Breast epithelium (tissue), 4 donors: Measurements from ENCODE around the gene NOTUM. TPM values are rescaled to one million over a fixed set of nuclear protein-coding genes. Genes with fewer than 3 reads are reported as not detected.

Source experiments
- DNase-seq, 2 donors: peaks; one replicate each; pipeline ENCODE4 v3.0.0-alpha.2; 2019; ENCODE audit warnings: low spot score in 2 of 2
- H3K27ac ChIP-seq, 2 donors: fragments of 200-600 bp; sonication (generic) in 1 of 2; one replicate each; pipeline ENCODE4 v1.5.1; 2016 to 2019; ENCODE audit warnings: mild to moderate bottlenecking in 1 of 2
- H3K27me3 ChIP-seq, 2 donors: fragments of 200-600 bp; sonication (generic) in 1 of 2; one replicate each; pipeline versions ENCODE4 v1.5.1 to v1.6.0; 2017 to 2019; ENCODE audit warnings: control low read depth in 1 of 2, mild to moderate bottlenecking in 1 of 2
- H3K36me3 ChIP-seq: fragments of 200-600 bp; one replicate; pipeline ENCODE4 v1.5.1; 2019
- H3K4me1 ChIP-seq, 2 donors: fragments of 200-600 bp; sonication (generic); one replicate each; pipeline ENCODE4 v1.5.1; 2016 to 2019; ENCODE audit warnings: control low read depth in 1 of 2
- H3K4me3 ChIP-seq, 3 donors: fragments of 200-600 bp; sonication (generic); 1 replicate in 2 of 3; 2 replicates in 1 of 3; pipeline ENCODE4 v1.5.1; 2016 to 2019; ENCODE audit warnings: mild to moderate bottlenecking in 3 of 3, moderate library complexity in 2 of 3
- H3K9me3 ChIP-seq, 2 donors: fragments of 200-600 bp; sonication (generic) in 1 of 2; one replicate each; pipeline ENCODE4 v1.5.1; 2016 to 2019; ENCODE audit warnings: control low read depth in 1 of 2
- CTCF ChIP-seq, 3 donors: fragments of 450-650 bp; IDR thresholded peaks; one replicate each; pipeline ENCODE4 v1.5.1; 2016 to 2017; ENCODE audit warnings: antibody characterized with exemption in 3 of 3, mild to moderate bottlenecking in 3 of 3, moderate library complexity in 3 of 3
- POLR2A ChIP-seq: fragments of 450-650 bp; IDR thresholded peaks from one replicate; pipeline ENCODE4 v1.6.1; 2016; ENCODE audit warnings: antibody characterized with exemption, mild to moderate bottlenecking, moderate library complexity
- POLR2AphosphoS5 ChIP-seq, 3 donors: sonication (generic); formaldehyde crosslinking; IDR thresholded peaks; one replicate each; pipeline ENCODE4 v1.6.1; 2017; ENCODE audit warnings: antibody characterized with exemption in 3 of 3
- intact Hi-C: fragments of 100-400 bp; cut with DNase I; formaldehyde crosslinking; loops from one replicate; pipeline ENCODE4 v1.15.1; 2023; ENCODE audit warnings: low total_unique reads
- total RNA-seq, 3 donors: library from RNA; depleted of rRNA; stranded (reverse); fragments of >200 nt; gene quantifications; one replicate each; pipeline ENCODE4 v1.1.0, GENCODE V29; 2016

NOTUM gene
- total RNA-seq, 3 donors from 2014 or later, result 0.29 TPM; not detected in 2

GRCh38 chr17:82007495-82008257 is 46.7 kb upstream of the NOTUM start:
- H3K4me1 ChIP-seq, result peaks cover 4 to 8% of the 10 kb centered on the region in 2 donors
- no peak overlapping the region for H3K27ac ChIP-seq
- H3K9me3 ChIP-seq, result no peaks in the 10 kb centered on the region
- no peaks in the 10 kb centered on the region for H3K36me3 ChIP-seq
- no peak for TF ChIP-seq CTCF (IDR thresholded peaks at IDR 0.05)
- intact Hi-C loops, result loop anchor here (5.0 kb wide), 1 partner anchor 115 kb away; the partner anchor contains the start of genes ALYREF and ANAPC11
- no peak for DNase-seq
- no peaks in the 10 kb centered on the region for H3K27me3 ChIP-seq
- no peak overlapping the region for H3K4me3 ChIP-seq

GRCh38 chr17:82007228-82007494 is 46.2 kb upstream of the NOTUM start:
- H3K27me3 ChIP-seq, result no peaks in the 10 kb centered on the region
- intact Hi-C loops, result loop anchor here (5.0 kb wide), 1 partner anchor 115 kb away; the partner anchor contains the start of genes ALYREF and ANAPC11
- H3K9me3 ChIP-seq, result no peaks in the 10 kb centered on the region
- DNase-seq, result no peak
- TF ChIP-seq CTCF (IDR thresholded peaks at IDR 0.05), result no peak
- no peak for TF ChIP-seq POLR2AphosphoS5 (IDR thresholded peaks at IDR 0.05)
- no peak for TF ChIP-seq POLR2A
- H3K36me3 ChIP-seq, result no peaks in the 10 kb centered on the region
- H3K27ac ChIP-seq, result no peak overlapping the region
- no peak overlapping the region for H3K4me3 ChIP-seq
- peaks cover 4 to 8% of the 10 kb centered on the region in 2 donors for H3K4me1 ChIP-seq

- intact Hi-C loops, result loop anchor here (5.0 kb wide), 1 partner anchor 114 kb away; the partner anchor contains the start of genes ALYREF and ANAPC11
- H3K9me3 ChIP-seq, result no peaks in the 10 kb centered on the region
- no peaks in the 10 kb centered on the region for H3K27me3 ChIP-seq
- peaks cover 4 to 8% of the 10 kb centered on the region in 2 donors for H3K4me1 ChIP-seq
- H3K4me3 ChIP-seq, result no peak overlapping the region
- no peak for DNase-seq
- TF ChIP-seq POLR2A, result no peak
- H3K36me3 ChIP-seq, result no peaks in the 10 kb centered on the region
- H3K27ac ChIP-seq, result no peak overlapping the region
Measured at GRCh38 chr17:82006468-82007227, 45.7 kb upstream of the NOTUM start.

- Histone ChIP-seq H3K4me3 (no peak overlapping the region), H3K9me3 (no peaks in the 10 kb centered on the region), H3K36me3 (no peaks in the 10 kb centered on the region), H3K27ac (no peak overlapping the region), H3K4me1 (peaks cover 4 to 8% of the 10 kb centered on the region in 2 donors), H3K27me3 (no peaks in the 10 kb centered on the region)
- DNase-seq, result no peak
- TF ChIP-seq CTCF (IDR thresholded peaks at IDR 0.05), result no peak
- no peak for TF ChIP-seq POLR2A
- no peak for TF ChIP-seq POLR2AphosphoS5 (IDR thresholded peaks at IDR 0.05)
- intact Hi-C loops, result loop anchor here (5.0 kb wide), 1 partner anchor 114 kb away; the partner anchor contains the start of genes ALYREF and ANAPC11
Measured at GRCh38 chr17:82005701-82006348, 44.8 kb upstream of the NOTUM start.

GRCh38 chr17:82004517-82005455 is 43.8 kb upstream of the NOTUM start:
- intact Hi-C loops, result loop anchor here (5.0 kb wide), 2 partner anchors 112 to 647 kb away; partner anchors contain the start of genes ALYREF and ANAPC11
- TF ChIP-seq POLR2AphosphoS5 (IDR thresholded peaks at IDR 0.05), result no peak
- TF ChIP-seq POLR2A, result no peak
- TF ChIP-seq CTCF (IDR thresholded peaks at IDR 0.05), result no peak
- Histone ChIP-seq H3K4me1 (peaks cover 4 to 8% of the 10 kb centered on the region in 2 donors), H3K27me3 (no peaks in the 10 kb centered on the region), H3K36me3 (no peaks in the 10 kb centered on the region), H3K9me3 (no peaks in the 10 kb centered on the region), H3K4me3 (no peak overlapping the region), H3K27ac (peak overlapping the region in 1 of 2 donors; percentile 65)
- DNase-seq, result no peak
